Activated CD8-positive, alpha-beta T cell treated with anti-CD3 and anti-CD28 coated beads, Interleukin-2, amount 10 ng/mL, durations not matched to agents 7 days and 5 days (primary cell): ENCODE measurements around the gene GALP. TPM values are rescaled to one million over a fixed set of nuclear protein-coding genes. Genes with fewer than 3 reads are reported as not detected.
"Not testable (repeated sequence)": the region's sequence is repeated elsewhere in the genome, so short reads cannot be mapped to it uniquely, and the experiment has no call there.

ENCODE experiments used
- ATAC-seq: fragments of 150-1000 bp; cut with Tn5 transposase; one replicate; pipeline ENCODE4 v1.10.0; 2021; ENCODE audit warnings: moderate library complexity
- CTCF ChIA-PET: fragments of 350-600 bp; sonication (Branson Sonifier 250); formaldehyde crosslinking; loops from one replicate; lab custom pipeline; 2021; ENCODE audit warnings: antibody characterized with exemption; lab: Charles Lee
- POLR2A ChIA-PET: fragments of 350-600 bp; sonication (Branson Sonifier 250); formaldehyde crosslinking; loops from one replicate; lab custom pipeline; 2021; ENCODE audit warnings: antibody characterized with exemption; lab: Charles Lee
- DNase-seq: peaks from one replicate; pipeline ENCODE4 v3.0.0-alpha.2; 2020
- H3K27ac Mint-ChIP-seq: one replicate; pipeline ENCODE4 v1.8.0; 2021; ENCODE audit warnings: mild to moderate bottlenecking, mixed read lengths
- H3K27me3 Mint-ChIP-seq: one replicate; pipeline ENCODE4 v1.8.0; 2021; ENCODE audit warnings: low read depth, mixed read lengths
- H3K36me3 Mint-ChIP-seq: one replicate; pipeline ENCODE4 v1.8.0; 2021; ENCODE audit warnings: low read depth, mixed read lengths
- H3K4me1 Mint-ChIP-seq: one replicate; pipeline ENCODE4 v1.8.0; 2021; ENCODE audit warnings: low read depth, mixed read lengths
- H3K4me3 Mint-ChIP-seq: one replicate; pipeline ENCODE4 v1.8.0; 2021; ENCODE audit warnings: mild to moderate bottlenecking, mixed read lengths
- H3K9me3 Mint-ChIP-seq: one replicate; pipeline ENCODE4 v1.8.0; 2022; ENCODE audit warnings: mixed read lengths; ENCODE audit not compliant: insufficient read depth
- total RNA-seq, 2 experiments: library from RNA; stranded (reverse); gene quantifications; one replicate each; pipeline ENCODE4 v1.2.3, GENCODE V29; 2021

Gene GALP
- not detected for total RNA-seq

DNA sequence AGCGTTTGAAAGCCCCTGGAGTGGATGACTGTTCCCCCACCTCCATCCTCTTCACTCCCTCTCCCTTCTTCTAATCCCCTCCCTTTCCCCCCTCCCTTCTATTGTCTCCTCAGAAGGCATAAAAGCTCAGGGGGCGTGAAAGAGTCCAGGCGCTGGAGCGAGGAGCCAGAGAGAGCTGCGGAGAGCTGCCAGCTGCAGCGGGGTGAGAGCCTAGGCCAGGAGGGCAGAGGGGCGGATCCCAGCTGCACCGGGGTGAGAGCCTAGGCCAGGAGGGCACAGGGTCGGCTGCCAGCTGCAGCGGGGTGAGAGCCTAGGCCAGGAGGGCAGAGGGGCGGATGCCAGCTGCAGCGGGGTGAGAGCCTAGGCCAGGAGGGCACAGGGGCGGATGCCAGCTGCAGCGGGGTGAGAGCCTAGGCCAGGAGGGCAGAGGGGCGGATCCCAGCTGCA lies at the start of gene GALP:
Gene GALP (plus strand): TSS at position 148 of the 447 bp plus-strand sequence. CDS start 1,101 bp downstream, outside the sequence.
- H3K4me1 Mint-ChIP-seq, POLR2A ChIA-PET, H3K9me3 Mint-ChIP-seq, H3K4me3 Mint-ChIP-seq, H3K27me3 Mint-ChIP-seq, H3K36me3 Mint-ChIP-seq, H3K27ac Mint-ChIP-seq, DNase-seq, ATAC-seq: not testable (repeated sequence)
- CTCF ChIA-PET = interaction anchor here (1.3 kb wide), 1 partner anchor 78 kb away, joined by 3 read pairs; no protein-coding TSS in a partner anchor

DNA sequence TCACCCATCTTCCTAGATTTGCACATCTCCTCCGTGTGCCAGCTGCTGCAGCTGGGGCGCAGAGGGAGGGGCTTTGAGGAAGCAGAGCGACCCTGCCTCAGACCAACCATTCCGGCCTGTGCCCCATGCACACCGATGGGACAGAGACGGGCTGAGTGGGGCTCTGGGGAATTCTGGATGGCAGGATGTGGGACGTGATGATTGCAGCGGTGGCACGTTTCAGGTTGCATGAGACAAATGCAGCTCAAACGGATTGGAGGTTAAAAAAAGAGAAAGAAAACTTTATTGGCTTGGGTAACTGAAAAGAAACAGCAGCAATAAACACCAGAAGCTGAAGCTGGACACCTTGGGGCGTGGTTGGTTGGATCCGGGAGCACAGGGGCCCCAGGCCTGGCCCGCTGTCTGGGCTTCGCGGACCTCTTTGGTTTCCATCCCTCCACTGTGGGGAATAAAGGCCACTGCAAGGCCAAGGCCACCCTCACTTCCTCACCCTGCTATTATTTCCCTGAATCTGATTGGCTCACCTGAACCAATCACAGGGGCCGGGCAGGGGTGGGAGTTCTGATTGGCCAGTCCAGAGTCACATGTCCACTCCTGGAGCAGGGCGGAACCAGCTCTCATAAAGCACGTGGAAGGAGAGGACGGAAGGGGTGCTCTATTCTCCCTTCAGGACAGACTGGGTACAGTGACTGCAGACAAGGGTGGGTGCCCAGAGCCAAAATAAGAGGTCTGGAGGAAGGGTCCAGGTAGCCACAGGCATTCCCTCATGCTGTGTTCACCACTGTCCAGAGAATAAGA lies 48.6 kb upstream of the GALP start:
- no peak for DNase-seq
- Mint-ChIP-seq H3K4me1 (peaks cover 14% of the 10 kb centered on the region), H3K9me3 (no peaks in the 10 kb centered on the region), H3K4me3 (no peak overlapping the region), H3K36me3 (no peaks in the 10 kb centered on the region), H3K27me3 (no peaks in the 10 kb centered on the region), H3K27ac (no peak overlapping the region)
- POLR2A ChIA-PET = no interaction called here
- CTCF ChIA-PET = no interaction called here
- ATAC-seq = no peak

- no peak overlapping the region for H3K27ac Mint-ChIP-seq
- ChIA-PET POLR2A (no interaction called here), CTCF (no interaction called here)
- no peak for ATAC-seq
- no peaks in the 10 kb centered on the region for H3K9me3 Mint-ChIP-seq
- H3K4me3 Mint-ChIP-seq = no peak overlapping the region
- H3K27me3 Mint-ChIP-seq = no peaks in the 10 kb centered on the region
- no peaks in the 10 kb centered on the region for H3K36me3 Mint-ChIP-seq
- DNase-seq = no peak
- peaks cover 2% of the 10 kb centered on the region for H3K4me1 Mint-ChIP-seq
These were observed 45.8 kb upstream of the GALP start for GRCh38 chr19:56130006-56130405.

- no peak for ATAC-seq
- no peaks in the 10 kb centered on the region for H3K27me3 Mint-ChIP-seq
- H3K9me3 Mint-ChIP-seq = no peaks in the 10 kb centered on the region
- H3K27ac Mint-ChIP-seq = no peak overlapping the region
- no peaks in the 10 kb centered on the region for H3K4me1 Mint-ChIP-seq
- ChIA-PET CTCF (no interaction called here), POLR2A (no interaction called here)
- no peak for DNase-seq
- H3K4me3 Mint-ChIP-seq = no peak overlapping the region
- H3K36me3 Mint-ChIP-seq = no peaks in the 10 kb centered on the region
These were observed 44.2 kb upstream of the GALP start for GRCh38 chr19:56131651-56132050.

- no peak overlapping the region for H3K4me3 Mint-ChIP-seq
- no peaks in the 10 kb centered on the region for H3K36me3 Mint-ChIP-seq
- H3K27ac Mint-ChIP-seq = no peak overlapping the region
- no peaks in the 10 kb centered on the region for H3K4me1 Mint-ChIP-seq
- ChIA-PET CTCF (interaction anchor here (0.6 kb wide), 1 partner anchor 8 kb away, joined by 4 read pairs; no protein-coding TSS in a partner anchor), POLR2A (no interaction called here)
- DNase-seq (no peak), ATAC-seq (no peak)
- no peaks in the 10 kb centered on the region for H3K27me3 Mint-ChIP-seq
- H3K9me3 Mint-ChIP-seq = no peaks in the 10 kb centered on the region
These were observed 43.4 kb upstream of the GALP start for GRCh38 chr19:56132316-56132822.

GRCh38 chr19:56133858-56134653 lies 41.8 kb upstream of the GALP start:
- ChIA-PET POLR2A (interaction anchor here (0.6 kb wide), 1 partner anchor 504 kb away, joined by 3 read pairs; no protein-coding TSS in a partner anchor), CTCF (no interaction called here)
- Mint-ChIP-seq H3K36me3 (no peaks in the 10 kb centered on the region), H3K4me1 (peaks cover under 1% of the 10 kb centered on the region), H3K4me3 (no peak overlapping the region), H3K27me3 (no peaks in the 10 kb centered on the region), H3K9me3 (no peaks in the 10 kb centered on the region), H3K27ac (no peak overlapping the region)
- no peak for DNase-seq
- ATAC-seq = no peak

DNA sequence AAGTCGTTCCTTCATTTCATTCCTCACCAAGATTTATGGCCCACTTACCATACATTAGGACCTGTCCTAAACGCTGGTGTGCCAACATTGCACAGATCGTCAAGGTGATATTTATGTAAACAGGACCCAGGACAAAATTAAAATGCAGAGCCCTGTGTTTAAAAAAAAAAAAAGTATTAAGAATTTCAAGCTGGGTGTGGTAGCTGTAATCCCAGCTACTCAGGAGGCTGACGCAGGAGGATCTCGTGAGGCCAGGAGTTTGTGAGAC lies 41.2 kb upstream of the GALP start:
- H3K27ac Mint-ChIP-seq = no peak overlapping the region
- no peak for DNase-seq
- H3K4me1 Mint-ChIP-seq = peaks cover 2% of the 10 kb centered on the region
- ATAC-seq = no peak
- CTCF ChIA-PET = no interaction called here
- H3K9me3 Mint-ChIP-seq = no peaks in the 10 kb centered on the region
- H3K36me3 Mint-ChIP-seq = no peaks in the 10 kb centered on the region
- no peak overlapping the region for H3K4me3 Mint-ChIP-seq
- POLR2A ChIA-PET = no interaction called here
- no peaks in the 10 kb centered on the region for H3K27me3 Mint-ChIP-seq

GRCh38 chr19:56136362-56136761 lies 39.4 kb upstream of the GALP start:
- H3K27ac Mint-ChIP-seq = no peak overlapping the region

GRCh38 chr19:56137405-56137804 lies 38.4 kb upstream of the GALP start:
- CTCF ChIA-PET = interaction anchor here (1.1 kb wide), 1 partner anchor 32 kb away, joined by 3 read pairs; no protein-coding TSS in a partner anchor
- H3K4me3 Mint-ChIP-seq = no peak overlapping the region

More at GRCh38 chr19:56136362-56136761, 39.4 kb upstream of the GALP start:
- no peaks in the 10 kb centered on the region for H3K27me3 Mint-ChIP-seq
- peaks cover 14% of the 10 kb centered on the region for H3K4me1 Mint-ChIP-seq
- POLR2A ChIA-PET = no interaction called here
- no peaks in the 10 kb centered on the region for H3K36me3 Mint-ChIP-seq
- CTCF ChIA-PET = interaction anchor here (1.1 to 1.2 kb wide), 2 partner anchors 31 to 55 kb away, joined by 3 to 4 read pairs; no protein-coding TSS in a partner anchor
- DNase-seq (no peak), ATAC-seq (no peak)
- H3K9me3 Mint-ChIP-seq = no peaks in the 10 kb centered on the region
- no peak overlapping the region for H3K4me3 Mint-ChIP-seq

DNA sequence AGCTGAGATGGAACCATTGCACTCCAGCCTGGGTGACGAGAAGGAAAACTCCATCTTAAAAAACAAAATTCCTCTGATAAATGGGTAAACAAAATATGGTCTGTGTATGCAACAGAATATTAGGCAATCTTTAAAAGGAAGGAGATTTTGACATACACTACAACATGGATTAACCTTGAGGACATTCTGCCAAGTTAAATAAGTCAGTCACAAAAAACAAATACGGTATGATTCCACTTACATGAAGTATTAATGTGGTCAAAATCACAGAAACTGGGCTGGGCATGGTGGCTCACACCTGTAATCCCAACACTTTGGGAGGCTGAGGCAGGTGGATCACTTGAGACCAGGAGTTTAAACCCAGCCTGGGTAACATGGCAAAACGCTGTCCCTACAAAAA lies 37.7 kb upstream of the GALP start:
- peaks cover 25% of the 10 kb centered on the region for H3K4me1 Mint-ChIP-seq
- no peak for DNase-seq
- CTCF ChIA-PET = no interaction called here
- H3K27ac Mint-ChIP-seq = no peak overlapping the region
- no peaks in the 10 kb centered on the region for H3K36me3 Mint-ChIP-seq
- no peak for ATAC-seq
- POLR2A ChIA-PET = no interaction called here
- H3K27me3 Mint-ChIP-seq = no peaks in the 10 kb centered on the region
- no peaks in the 10 kb centered on the region for H3K9me3 Mint-ChIP-seq
- no peak overlapping the region for H3K4me3 Mint-ChIP-seq

More at GRCh38 chr19:56137405-56137804, 38.4 kb upstream of the GALP start:
- H3K36me3 Mint-ChIP-seq = no peaks in the 10 kb centered on the region
- POLR2A ChIA-PET = no interaction called here
- no peak for ATAC-seq
- no peak for DNase-seq
- peaks cover 20% of the 10 kb centered on the region for H3K4me1 Mint-ChIP-seq
- no peaks in the 10 kb centered on the region for H3K27me3 Mint-ChIP-seq
- no peaks in the 10 kb centered on the region for H3K9me3 Mint-ChIP-seq
- H3K27ac Mint-ChIP-seq = no peak overlapping the region

- ChIA-PET POLR2A (interaction anchor here (1.0 to 1.6 kb wide), 3 partner anchors 19 to 21 kb away, joined by 4 to 10 read pairs (median 4); partner anchors contain the start of gene ZNF787), CTCF (interaction anchor here (1.0 to 2.6 kb wide), 2 partner anchors 18 to 113 kb away, joined by 3 to 9 read pairs; no protein-coding TSS in a partner anchor)
- H3K9me3 Mint-ChIP-seq = no peaks in the 10 kb centered on the region
- ATAC-seq (no peak), DNase-seq (no peak)
- no peaks in the 10 kb centered on the region for H3K27me3 Mint-ChIP-seq
- peak overlapping the region; percentile 82 for H3K4me3 Mint-ChIP-seq
- H3K27ac Mint-ChIP-seq = peak overlapping the region; percentile 87
- H3K4me1 Mint-ChIP-seq = peaks cover 40% of the 10 kb centered on the region
- H3K36me3 Mint-ChIP-seq = no peaks in the 10 kb centered on the region
These were observed 35.8 kb upstream of the GALP start for GRCh38 chr19:56139847-56140582.
